Gastroesophageal sphincter (tissue), 3 donors: ENCODE data around the gene LOXL4.

ENCODE experiments used
- EP300 ChIP-seq: sonication (generic); formaldehyde crosslinking; IDR thresholded peaks from one replicate; pipeline ENCODE4 v1.6.1; 2017; ENCODE audit warnings: antibody characterized with exemption, mild to moderate bottlenecking
- POLR2AphosphoS5 ChIP-seq: sonication (generic); formaldehyde crosslinking; IDR thresholded peaks from one replicate; pipeline ENCODE4 v1.6.1; 2017; ENCODE audit warnings: antibody characterized with exemption
- TF ChIP-seq, protein P1 (sequence below), 4 experiments: fragments of 200-600 bp in 2 of 4; fragments of 450-650 bp in 2 of 4; sonication (generic) in 1 of 4; IDR thresholded peaks; one replicate each; pipeline ENCODE4 v1.5.1; 2017 to 2019; ENCODE audit warnings: antibody characterized with exemption in 4 of 4, mild to moderate bottlenecking in 2 of 4, moderate library complexity in 2 of 4

GRCh38 chr10:98289802-98290209 lies 21.8 kb upstream of the LOXL4 start:
- TF ChIP-seq, protein P1, sequence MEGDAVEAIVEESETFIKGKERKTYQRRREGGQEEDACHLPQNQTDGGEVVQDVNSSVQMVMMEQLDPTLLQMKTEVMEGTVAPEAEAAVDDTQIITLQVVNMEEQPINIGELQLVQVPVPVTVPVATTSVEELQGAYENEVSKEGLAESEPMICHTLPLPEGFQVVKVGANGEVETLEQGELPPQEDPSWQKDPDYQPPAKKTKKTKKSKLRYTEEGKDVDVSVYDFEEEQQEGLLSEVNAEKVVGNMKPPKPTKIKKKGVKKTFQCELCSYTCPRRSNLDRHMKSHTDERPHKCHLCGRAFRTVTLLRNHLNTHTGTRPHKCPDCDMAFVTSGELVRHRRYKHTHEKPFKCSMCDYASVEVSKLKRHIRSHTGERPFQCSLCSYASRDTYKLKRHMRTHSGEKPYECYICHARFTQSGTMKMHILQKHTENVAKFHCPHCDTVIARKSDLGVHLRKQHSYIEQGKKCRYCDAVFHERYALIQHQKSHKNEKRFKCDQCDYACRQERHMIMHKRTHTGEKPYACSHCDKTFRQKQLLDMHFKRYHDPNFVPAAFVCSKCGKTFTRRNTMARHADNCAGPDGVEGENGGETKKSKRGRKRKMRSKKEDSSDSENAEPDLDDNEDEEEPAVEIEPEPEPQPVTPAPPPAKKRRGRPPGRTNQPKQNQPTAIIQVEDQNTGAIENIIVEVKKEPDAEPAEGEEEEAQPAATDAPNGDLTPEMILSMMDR (IDR thresholded peaks at IDR 0.05): no peak
- no peak for TF ChIP-seq POLR2AphosphoS5
- TF ChIP-seq EP300: no peak
